Astrocyte of the cerebellum (primary cell): ENCODE data around the gene SLC16A13.

Source experiments
- DNase-seq: peaks from one replicate; pipeline ENCODE4 v3.0.0-alpha.2; 2011; ENCODE audit warnings: low read depth
- H3K4me3 ChIP-seq: 2 replicates; pipeline ENCODE4 v1.5.1; 2011; ENCODE audit warnings: mild to moderate bottlenecking, low read depth, low read length, moderate library complexity
- in situ Hi-C: cut with HindIII; loops from 2 replicates; pipeline ENCODE4 v1.10.0; 2017; ENCODE audit warnings: low sequenced_read_pairs
- TF ChIP-seq, protein P1 (sequence below): IDR thresholded peaks from 2 replicates; pipeline ENCODE4 v1.5.1; 2012; ENCODE audit warnings: low read length, low read depth, moderate library complexity, mild to moderate bottlenecking; ENCODE audit errors: missing control alignments

The SLC16A13 gene

DNA sequence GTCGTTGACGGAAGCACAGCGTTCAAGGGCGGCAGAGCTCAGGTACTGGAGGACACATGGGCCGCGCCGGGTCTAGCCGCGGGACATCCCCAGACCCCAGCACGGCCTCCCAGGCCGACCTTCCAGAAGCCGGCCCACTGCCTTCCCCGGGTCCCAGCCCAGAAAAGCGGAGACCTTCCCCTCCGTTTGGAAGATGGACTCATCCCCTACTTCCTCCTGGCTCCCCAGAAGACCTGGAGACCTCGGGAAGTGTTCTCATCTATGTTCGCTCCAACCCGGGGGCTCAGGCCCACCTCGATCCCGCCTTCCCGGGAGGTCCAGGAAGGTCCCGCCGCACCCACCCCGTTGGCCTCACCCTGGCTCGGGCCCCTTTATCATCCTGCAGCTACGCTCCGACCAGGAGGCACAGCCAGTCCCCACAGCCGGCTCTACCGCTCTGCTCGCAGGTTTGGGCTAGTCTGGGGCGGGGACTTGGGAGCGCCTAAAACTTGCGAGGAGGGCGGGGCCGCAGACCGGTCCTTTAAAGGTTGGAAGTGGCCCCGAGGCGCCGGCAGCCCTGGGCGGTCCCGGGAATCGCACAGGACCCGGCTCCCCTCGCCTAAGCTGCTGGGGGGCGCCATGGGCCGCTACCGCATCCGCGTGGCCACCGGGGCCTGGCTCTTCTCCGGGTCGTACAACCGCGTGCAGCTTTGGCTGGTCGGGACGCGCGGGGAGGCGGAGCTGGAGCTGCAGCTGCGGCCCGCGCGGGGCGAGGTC, 40.1 kb upstream of the SLC16A13 start, which contains the start of gene ALOX12:
Gene ALOX12 (plus strand): TSS at position 550 of the 756 bp plus-strand sequence. CDS start 69 bp downstream, at position 619.
- in situ Hi-C loops, result loop anchor here (10.0 kb wide), 1 partner anchor 81 kb away; no protein-coding TSS in a partner anchor
- TF ChIP-seq, protein P1, sequence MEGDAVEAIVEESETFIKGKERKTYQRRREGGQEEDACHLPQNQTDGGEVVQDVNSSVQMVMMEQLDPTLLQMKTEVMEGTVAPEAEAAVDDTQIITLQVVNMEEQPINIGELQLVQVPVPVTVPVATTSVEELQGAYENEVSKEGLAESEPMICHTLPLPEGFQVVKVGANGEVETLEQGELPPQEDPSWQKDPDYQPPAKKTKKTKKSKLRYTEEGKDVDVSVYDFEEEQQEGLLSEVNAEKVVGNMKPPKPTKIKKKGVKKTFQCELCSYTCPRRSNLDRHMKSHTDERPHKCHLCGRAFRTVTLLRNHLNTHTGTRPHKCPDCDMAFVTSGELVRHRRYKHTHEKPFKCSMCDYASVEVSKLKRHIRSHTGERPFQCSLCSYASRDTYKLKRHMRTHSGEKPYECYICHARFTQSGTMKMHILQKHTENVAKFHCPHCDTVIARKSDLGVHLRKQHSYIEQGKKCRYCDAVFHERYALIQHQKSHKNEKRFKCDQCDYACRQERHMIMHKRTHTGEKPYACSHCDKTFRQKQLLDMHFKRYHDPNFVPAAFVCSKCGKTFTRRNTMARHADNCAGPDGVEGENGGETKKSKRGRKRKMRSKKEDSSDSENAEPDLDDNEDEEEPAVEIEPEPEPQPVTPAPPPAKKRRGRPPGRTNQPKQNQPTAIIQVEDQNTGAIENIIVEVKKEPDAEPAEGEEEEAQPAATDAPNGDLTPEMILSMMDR, result no peak
- H3K4me3 ChIP-seq, result peak within 1 kb of the TSS; percentile 6
- DNase-seq, result no peak

DNA sequence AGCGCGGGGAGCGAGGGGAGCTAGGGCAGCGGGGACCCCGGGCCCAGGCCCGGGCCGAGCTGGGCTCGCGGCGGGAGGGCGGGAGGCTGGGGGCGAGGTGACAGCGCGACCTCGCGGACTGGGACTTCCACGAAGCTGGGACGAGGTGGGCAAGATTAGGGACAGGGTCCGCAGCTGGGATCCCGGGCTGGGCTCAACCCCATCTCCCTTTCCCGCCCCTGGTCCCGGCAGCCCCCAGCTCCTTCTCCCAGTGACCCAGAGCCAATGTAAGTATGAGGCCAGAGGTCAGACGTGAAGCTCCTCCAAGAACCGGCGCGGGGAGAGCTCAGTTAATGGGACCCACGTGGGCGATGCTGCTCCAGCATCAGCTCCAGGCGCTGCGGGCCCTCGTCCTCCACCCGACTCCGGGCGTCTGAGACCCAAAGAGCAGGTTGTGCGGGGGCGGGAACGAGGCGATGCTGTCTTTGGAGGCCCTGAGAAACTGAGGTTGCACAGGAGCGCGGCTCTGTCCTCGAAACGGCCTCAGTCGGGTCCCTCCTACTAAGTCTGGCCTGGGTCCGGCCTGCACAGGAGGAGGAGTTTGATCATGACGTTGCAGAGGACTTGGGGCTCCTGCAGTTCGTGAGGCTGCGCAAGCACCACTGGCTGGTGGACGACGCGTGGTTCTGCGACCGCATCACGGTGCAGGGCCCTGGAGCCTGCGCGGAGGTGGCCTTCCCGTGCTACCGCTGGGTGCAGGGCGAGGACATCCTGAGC, 39.4 kb upstream of the SLC16A13 start:
- H3K4me3 ChIP-seq, result no peak overlapping the region
- no peak for DNase-seq
- in situ Hi-C loops, result loop anchor here (10.0 kb wide), 1 partner anchor 82 kb away; no protein-coding TSS in a partner anchor
- TF ChIP-seq, protein P1, result no peak

DNA sequence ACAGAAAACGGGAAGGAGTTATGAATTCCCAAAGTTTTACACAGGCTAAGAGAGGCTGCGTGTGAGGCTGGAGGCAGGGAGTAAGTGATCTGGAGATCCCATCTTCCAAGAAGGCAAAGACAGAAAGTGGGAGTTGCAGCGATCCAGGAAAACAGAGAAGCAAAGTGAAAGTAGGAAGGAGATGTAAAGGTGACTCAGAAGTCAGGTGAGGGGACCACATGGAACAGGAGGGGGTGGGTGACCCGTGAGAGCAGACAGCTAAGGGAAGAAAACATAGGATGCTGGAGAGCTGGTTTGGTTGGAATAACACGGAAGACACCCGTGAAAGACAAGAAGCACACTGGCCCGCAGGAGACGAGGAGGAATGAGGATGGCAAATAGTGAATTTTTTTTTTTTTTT, 38.6 kb upstream of the SLC16A13 start:
- no peak for DNase-seq
- in situ Hi-C loops, result loop anchor here (10.0 kb wide), 1 partner anchor 82 kb away; no protein-coding TSS in a partner anchor
- TF ChIP-seq, protein P1, result no peak
- no peak overlapping the region for H3K4me3 ChIP-seq

DNA sequence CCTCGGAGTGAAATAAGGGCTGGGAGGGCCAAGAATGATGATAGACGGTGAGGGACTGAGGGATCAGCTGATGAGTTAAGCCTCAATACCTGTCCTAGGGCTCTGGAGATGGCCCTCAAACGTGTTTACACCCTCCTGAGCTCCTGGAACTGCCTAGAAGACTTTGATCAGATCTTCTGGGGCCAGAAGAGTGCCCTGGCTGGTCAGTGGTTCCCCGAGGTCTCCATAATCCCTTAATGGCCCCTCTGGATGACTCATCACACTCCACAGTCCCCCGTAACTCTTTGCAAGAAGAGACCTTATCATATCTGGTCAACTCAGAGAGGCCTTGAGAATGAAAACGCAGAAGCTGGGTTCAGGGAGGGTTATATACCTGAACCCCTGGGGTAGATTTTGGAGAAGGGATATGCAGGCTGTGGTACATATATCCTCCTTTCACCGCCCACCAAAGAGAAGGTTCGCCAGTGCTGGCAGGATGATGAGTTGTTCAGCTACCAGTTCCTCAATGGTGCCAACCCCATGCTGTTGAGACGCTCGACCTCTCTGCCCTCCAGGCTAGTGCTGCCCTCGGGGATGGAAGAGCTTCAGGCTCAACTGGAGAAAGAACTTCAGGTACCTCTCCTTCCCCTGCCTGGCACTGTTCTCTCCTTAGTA, 36.8 kb upstream of the SLC16A13 start:
- in situ Hi-C loops, result loop anchor here (10.0 kb wide), 1 partner anchor 84 kb away; no protein-coding TSS in a partner anchor
- TF ChIP-seq, protein P1, result no peak
- no peak for DNase-seq
- no peak overlapping the region for H3K4me3 ChIP-seq

DNA sequence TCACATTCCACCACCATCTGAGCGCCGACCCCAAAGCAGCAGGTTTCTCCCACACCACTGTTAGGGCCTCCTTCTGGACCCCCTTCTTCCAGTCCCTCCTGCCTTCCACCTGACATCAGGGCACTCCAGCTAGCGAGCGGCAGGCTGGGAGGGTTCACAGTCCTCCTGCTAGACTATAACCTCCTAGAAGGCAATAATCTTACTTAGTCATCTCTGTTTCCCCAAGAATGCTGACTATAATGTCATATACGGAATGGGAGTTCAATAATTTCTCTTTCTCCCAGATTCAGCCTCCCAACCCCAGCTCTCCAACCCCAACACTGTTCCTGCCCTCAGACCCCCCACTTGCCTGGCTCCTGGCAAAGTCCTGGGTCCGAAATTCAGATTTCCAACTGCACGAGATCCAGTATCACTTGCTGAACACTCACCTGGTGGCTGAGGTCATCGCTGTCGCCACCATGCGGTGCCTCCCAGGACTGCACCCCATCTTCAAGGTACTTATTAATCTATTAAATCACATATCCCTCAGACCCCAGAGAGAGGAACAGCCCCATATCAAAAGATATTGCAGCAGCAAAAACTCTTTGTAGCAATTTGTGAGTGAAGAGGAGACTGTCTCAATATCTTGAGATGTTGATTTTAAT, 34.4 kb upstream of the SLC16A13 start:
- DNase-seq, result no peak
- H3K4me3 ChIP-seq, result no peak overlapping the region
- in situ Hi-C loops, result no loop called here
- TF ChIP-seq, protein P1, result peak; percentile 75
